ENCODE measurements around the gene MAL. TPM values are rescaled to one million over a fixed set of nuclear protein-coding genes. Genes with fewer than 3 reads are reported as not detected.

MAL gene
- not detected in 2 replicates for total RNA-seq (ENCODE audit: low replicate concordance)

GRCh38 chr2:95025406-95026319 lies at the start of gene MAL:
Gene MAL (plus strand): TSS chr2:95025708. CDS start chr2:95025793, 85 bp downstream.
- Histone ChIP-seq H4K20me1 (ENCODE audit: low read depth) (no peaks in the 10 kb centered on the region), H3K4me3 (peak within 1 kb of the TSS; percentile 17), H3K4me2 (peak within 1 kb of the TSS; percentile 27), H3K79me2 (ENCODE audit: low read depth) (no peaks in the 10 kb centered on the region), H3K27me3 (peaks cover 49% of the 10 kb centered on the region), H3K4me1 (no peaks in the 10 kb centered on the region), H2AFZ (replicated peaks) (no peak within 1 kb of the TSS), H3K9me3 (ENCODE audit: low read depth) (no peaks in the 10 kb centered on the region), H3F3A (ENCODE audit: low read depth) (no peaks in the 10 kb centered on the region), H3K27ac (no peak within 1 kb of the TSS), H3K9ac (no peak within 1 kb of the TSS), H3K36me3 (no peaks in the 10 kb centered on the region)
- H3K36me3 Mint-ChIP-seq, result no peaks in the 10 kb centered on the region
- H3K9me3 Mint-ChIP-seq, result peaks cover 4% of the 10 kb centered on the region
- H3K27ac Mint-ChIP-seq, result no peak within 1 kb of the TSS
- peak; percentile 31 for DNase-seq (ENCODE audit: low spot score)
- H3K4me1 Mint-ChIP-seq, result peaks cover 43% of the 10 kb centered on the region
- H3K27me3 Mint-ChIP-seq (ENCODE audit: insufficient read depth, low read depth), result peaks cover 45% of the 10 kb centered on the region
- peak within 1 kb of the TSS; percentile 88 for H3K4me3 Mint-ChIP-seq
- no peak for TF ChIP-seq CTCF (IDR thresholded peaks at IDR 0.05)

- Mint-ChIP-seq H3K9me3 (peaks cover 2% of the 10 kb centered on the region), H3K4me1 (peaks cover 2% of the 10 kb centered on the region), H3K27me3 (ENCODE audit: insufficient read depth, low read depth) (peaks cover 9% of the 10 kb centered on the region), H3K36me3 (no peaks in the 10 kb centered on the region), H3K4me3 (no peak overlapping the region), H3K27ac (no peak overlapping the region)
- Histone ChIP-seq H3K9ac (no peak overlapping the region), H3K27ac (no peak overlapping the region), H3F3A (ENCODE audit: low read depth) (no peaks in the 10 kb centered on the region), H3K4me1 (no peaks in the 10 kb centered on the region), H3K36me3 (no peaks in the 10 kb centered on the region), H3K4me3 (no peak overlapping the region), H3K4me2 (no peak overlapping the region), H4K20me1 (ENCODE audit: low read depth) (no peaks in the 10 kb centered on the region), H2AFZ (replicated peaks) (no peak overlapping the region), H3K27me3 (no peaks in the 10 kb centered on the region), H3K9me3 (ENCODE audit: low read depth) (peaks cover 13% of the 10 kb centered on the region), H3K79me2 (ENCODE audit: low read depth) (no peaks in the 10 kb centered on the region)
- DNase-seq (ENCODE audit: low spot score), result no peak
- no peak for TF ChIP-seq CTCF (IDR thresholded peaks at IDR 0.05)
- no peak for TF ChIP-seq EZH2phosphoT487 (IDR thresholded peaks at IDR 0.05)
- no peak for TF ChIP-seq EZH2 (IDR thresholded peaks at IDR 0.05)
Measured at GRCh38 chr2:94977826-94978225, 47.7 kb upstream of the MAL start.

GRCh38 chr2:94978917-94979316 lies 46.6 kb upstream of the MAL start:
- Histone ChIP-seq H3K27me3 (no peaks in the 10 kb centered on the region), H4K20me1 (ENCODE audit: low read depth) (no peaks in the 10 kb centered on the region), H3K27ac (no peak overlapping the region), H3K4me2 (no peak overlapping the region), H3K9me3 (ENCODE audit: low read depth) (peaks cover 13% of the 10 kb centered on the region), H3K4me1 (no peaks in the 10 kb centered on the region), H3K36me3 (no peaks in the 10 kb centered on the region), H3K9ac (no peak overlapping the region), H3F3A (ENCODE audit: low read depth) (no peaks in the 10 kb centered on the region), H3K79me2 (ENCODE audit: low read depth) (no peaks in the 10 kb centered on the region), H2AFZ (replicated peaks) (no peak overlapping the region), H3K4me3 (no peak overlapping the region)
- Mint-ChIP-seq H3K4me3 (no peak overlapping the region), H3K27ac (no peak overlapping the region), H3K9me3 (peaks cover 2% of the 10 kb centered on the region), H3K36me3 (no peaks in the 10 kb centered on the region), H3K27me3 (ENCODE audit: insufficient read depth, low read depth) (peaks cover 9% of the 10 kb centered on the region), H3K4me1 (peaks cover 2% of the 10 kb centered on the region)
- no peak for DNase-seq (ENCODE audit: low spot score)
- TF ChIP-seq EZH2phosphoT487 (IDR thresholded peaks at IDR 0.05), result no peak
- no peak for TF ChIP-seq EZH2 (IDR thresholded peaks at IDR 0.05)
- TF ChIP-seq CTCF (IDR thresholded peaks at IDR 0.05), result no peak
